ENCODE measurements around the gene PRRT4.

PRRT4 gene

DNA sequence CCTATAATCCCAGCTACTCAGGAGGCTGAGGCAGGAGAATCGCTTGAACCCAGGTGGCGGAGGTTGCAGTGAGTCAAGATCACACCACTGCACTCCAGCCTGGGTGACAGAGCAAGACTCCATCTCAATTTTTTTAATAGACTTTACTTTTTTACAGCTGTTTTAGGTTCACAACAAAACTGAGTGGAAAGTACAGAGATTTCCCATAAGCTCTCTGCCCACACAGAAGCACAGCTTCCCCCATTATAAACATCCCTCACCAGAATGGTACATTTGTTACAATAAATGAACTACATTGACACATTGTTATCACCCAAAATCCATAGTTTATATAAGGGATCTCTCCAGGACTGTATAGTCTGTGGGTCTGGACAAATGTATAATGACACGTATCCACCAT, 14.6 kb upstream of the PRRT4 start:
- in situ Hi-C loops (cut with MboI; ENCODE audit: low sequenced_read_pairs) = no loop called here

DNA sequence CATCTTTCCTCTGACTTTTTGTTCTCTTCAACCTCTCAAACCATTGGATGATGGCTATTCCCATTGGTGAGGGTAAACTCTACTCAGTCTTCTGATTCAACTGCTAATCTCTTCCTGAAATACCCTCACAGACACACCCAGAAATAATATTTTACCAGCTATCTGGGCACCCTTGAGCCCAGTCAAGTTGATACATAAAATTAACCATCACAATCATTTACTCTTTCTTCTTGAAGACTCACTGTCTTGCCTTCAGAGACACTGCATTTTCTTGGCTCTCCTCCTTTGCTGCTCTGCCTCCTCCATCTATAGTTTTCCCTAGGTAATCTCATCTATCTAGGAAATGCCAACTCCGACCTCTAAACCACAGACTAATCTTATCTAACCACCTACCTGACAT, 12.6 kb upstream of the PRRT4 start:
- in situ Hi-C loops (cut with MboI; ENCODE audit: low sequenced_read_pairs) = no loop called here

GRCh38 chr7:128373606-128374005, 12.1 kb upstream of the PRRT4 start:
- in situ Hi-C loops (cut with MboI; ENCODE audit: low sequenced_read_pairs) = no loop called here

DNA sequence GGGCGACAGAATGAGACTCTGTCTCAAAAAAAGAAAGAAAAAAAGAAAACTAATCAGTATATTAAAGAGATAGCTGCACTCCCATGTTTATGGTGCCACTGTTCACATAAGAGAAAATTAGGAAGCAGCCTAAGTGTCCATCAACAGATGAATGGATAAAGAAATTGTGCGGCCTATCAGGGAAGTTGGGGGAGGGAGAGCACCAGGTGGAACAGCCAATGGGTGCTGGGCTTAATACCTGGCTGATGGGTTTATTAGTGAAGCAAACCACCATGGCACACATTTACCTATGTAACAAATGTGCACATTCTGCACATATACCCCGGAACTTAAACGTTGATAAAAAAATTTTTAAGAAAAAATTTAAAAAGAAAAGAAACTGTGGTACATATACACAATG, 9.0 kb upstream of the PRRT4 start:
- in situ Hi-C loops (cut with MboI; ENCODE audit: low sequenced_read_pairs) = no loop called here

DNA sequence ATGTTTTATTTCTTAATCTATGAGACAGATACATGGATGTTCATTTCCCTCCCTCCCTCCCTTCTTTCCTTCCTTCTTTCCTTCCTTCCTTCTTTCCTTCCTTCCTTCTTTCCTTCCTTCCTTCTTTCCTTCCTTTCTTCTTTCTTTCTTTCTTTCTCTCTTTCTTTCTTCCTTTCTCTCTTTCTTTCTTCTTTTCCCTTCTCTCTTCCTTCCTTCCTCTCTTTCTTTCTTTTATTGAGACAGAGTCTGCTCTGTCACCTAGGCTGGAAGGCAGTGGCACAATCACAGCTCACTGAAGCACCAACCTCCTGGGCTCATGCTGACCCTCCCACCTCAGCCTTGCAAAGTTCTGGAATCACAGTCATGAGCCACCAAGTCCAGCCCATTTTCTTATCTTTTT, 5.5 kb upstream of the PRRT4 start:
- in situ Hi-C loops (cut with MboI; ENCODE audit: low sequenced_read_pairs) = no loop called here

DNA sequence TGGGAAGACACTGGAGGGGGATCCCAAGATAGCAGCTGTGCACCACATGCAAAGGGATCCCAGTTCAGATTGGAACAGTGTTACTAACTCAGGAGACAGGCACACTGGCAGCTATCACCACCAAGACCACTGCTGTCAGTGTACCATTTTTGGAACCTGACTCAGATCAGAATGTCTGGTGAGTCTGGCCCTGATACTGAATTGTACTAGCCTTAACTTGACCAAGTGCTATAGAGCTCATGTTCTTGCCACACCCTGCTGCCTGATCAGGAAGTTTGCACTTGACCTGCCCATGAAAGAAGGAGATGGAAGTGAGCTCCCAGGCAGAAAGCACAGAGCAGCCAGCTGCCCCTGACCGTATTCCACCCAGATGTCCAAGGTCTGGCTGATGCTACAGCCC, 4.8 kb upstream of the PRRT4 start:
- in situ Hi-C loops (cut with MboI; ENCODE audit: low sequenced_read_pairs) = no loop called here

DNA sequence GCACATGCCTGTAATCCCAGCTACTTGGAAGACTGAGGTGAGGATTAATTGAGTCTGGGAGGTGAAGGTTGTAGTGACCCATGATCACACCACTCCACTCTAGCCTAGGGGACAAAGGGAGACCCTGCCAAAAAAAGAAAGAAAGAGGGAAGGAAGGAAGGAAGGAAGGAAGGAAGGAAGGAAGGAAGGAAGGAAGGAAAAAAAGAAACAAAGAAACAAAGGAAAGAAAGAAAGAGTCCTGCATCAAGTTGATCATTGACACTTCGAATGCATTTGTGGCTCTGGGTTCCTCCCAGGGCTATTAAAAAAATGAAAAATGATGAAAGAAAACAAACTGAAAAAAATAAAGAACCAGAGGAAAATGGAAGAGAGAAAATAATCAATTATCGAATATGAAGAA, 3.9 kb upstream of the PRRT4 start:
- in situ Hi-C loops (cut with MboI; ENCODE audit: low sequenced_read_pairs) = no loop called here

DNA sequence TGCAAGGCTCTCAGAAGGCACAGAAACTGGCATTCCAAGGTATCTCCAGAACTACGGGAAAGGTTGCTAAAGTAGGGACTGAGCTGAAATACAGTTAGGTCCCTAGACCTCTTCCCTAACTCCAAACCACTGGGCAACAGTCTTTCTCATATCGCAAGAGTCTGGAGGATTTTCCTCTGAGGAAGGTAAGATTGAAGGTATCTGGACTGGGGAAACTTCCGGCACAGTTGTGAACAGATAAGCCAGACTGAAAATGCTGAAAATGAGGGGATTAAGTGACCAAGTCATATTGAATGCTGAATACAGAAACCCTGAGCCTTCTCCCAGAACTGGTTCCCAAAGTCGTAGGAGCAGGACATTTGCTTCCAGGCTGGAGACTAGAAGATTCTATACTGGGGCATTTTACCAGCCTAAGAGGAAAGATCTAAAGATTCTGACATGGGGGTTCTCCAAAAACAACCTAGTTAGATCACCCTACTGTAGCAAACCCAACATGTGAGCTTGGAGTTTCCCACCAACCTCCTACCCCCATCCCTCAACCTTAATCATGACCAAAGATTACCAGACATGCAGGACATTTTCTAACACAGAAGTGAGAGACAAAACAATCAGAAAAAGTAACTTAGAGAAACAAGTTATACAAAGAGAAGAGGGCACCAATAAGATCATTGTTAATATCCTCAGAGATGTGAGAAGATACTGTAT, 2.8 kb upstream of the PRRT4 start:
- in situ Hi-C loops (cut with MboI; ENCODE audit: low sequenced_read_pairs) = no loop called here

DNA sequence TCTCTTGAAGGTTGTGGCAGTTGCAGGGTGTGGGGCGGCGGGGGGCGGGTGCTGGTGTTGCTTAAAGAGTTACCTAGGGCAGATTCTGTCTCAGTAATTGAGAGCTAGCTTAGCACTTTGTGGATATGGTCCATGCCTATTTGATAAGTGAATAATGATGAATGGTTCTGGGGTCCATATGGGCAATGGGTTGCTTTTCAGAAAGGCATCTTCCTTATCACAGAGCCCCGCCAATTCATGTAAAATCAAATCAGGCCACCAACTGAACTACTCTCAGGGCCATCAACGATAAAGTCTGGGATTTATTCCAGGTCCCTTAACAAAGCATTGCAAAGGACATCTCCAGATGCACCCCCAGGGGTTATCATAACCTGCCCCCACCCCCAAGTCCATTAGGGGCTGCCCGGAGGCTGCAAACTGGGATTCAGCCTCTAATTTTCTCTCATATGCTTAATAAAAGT, 1.8 kb upstream of the PRRT4 start:
- in situ Hi-C loops (cut with MboI; ENCODE audit: low sequenced_read_pairs) = no loop called here

DNA sequence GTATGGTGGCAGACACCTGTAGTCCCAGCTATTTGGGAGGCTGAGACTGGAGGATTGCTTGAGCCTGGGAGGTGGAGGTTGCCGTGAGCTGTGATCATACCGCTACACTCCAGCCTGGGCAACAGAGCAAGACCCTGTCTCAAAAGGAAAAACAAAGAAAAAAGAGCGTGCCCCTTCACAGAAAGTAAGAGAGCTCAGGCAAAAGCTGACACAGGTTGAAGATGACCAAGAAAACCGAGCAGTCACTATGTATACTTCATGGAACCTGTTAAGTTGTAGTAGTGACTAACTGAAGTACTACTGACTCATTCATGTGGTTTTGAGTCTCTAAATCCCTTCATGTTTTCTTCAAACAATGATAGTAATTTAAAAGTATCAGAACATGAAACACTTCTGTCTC, 1.2 kb upstream of the PRRT4 start:
- in situ Hi-C loops (cut with MboI; ENCODE audit: low sequenced_read_pairs) = no loop called here

DNA sequence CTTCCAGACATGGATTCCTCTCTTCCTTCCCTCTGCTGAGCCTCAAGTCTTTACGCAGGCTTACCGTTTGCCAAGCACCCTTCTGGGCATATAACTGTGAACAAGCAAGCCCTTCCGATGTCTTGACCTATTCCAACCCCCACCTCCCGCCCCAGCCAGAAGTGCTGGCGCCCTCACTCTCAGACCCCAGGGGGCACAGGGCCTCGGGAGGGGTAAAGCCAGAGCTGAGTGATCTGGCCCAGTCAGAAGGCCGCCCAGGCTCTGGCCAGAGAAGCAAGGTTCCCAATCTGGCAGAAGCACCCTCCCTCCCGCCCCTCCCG, 1.2 kb downstream of the PRRT4 start:
- in situ Hi-C loops (cut with MboI; ENCODE audit: low sequenced_read_pairs) = no loop called here

GRCh38 chr7:128359939-128360338, 1.6 kb downstream of the PRRT4 start:
- in situ Hi-C loops (cut with MboI; ENCODE audit: low sequenced_read_pairs) = no loop called here

GRCh38 chr7:128359336-128359735, 2.2 kb downstream of the PRRT4 start:
- in situ Hi-C loops (cut with MboI; ENCODE audit: low sequenced_read_pairs) = no loop called here

GRCh38 chr7:128358233-128358632, 3.3 kb downstream of the PRRT4 start:
- in situ Hi-C loops (cut with MboI; ENCODE audit: low sequenced_read_pairs) = no loop called here

GRCh38 chr7:128357217-128357613, 4.3 kb downstream of the PRRT4 start:
- in situ Hi-C loops (cut with MboI; ENCODE audit: low sequenced_read_pairs) = no loop called here

DNA sequence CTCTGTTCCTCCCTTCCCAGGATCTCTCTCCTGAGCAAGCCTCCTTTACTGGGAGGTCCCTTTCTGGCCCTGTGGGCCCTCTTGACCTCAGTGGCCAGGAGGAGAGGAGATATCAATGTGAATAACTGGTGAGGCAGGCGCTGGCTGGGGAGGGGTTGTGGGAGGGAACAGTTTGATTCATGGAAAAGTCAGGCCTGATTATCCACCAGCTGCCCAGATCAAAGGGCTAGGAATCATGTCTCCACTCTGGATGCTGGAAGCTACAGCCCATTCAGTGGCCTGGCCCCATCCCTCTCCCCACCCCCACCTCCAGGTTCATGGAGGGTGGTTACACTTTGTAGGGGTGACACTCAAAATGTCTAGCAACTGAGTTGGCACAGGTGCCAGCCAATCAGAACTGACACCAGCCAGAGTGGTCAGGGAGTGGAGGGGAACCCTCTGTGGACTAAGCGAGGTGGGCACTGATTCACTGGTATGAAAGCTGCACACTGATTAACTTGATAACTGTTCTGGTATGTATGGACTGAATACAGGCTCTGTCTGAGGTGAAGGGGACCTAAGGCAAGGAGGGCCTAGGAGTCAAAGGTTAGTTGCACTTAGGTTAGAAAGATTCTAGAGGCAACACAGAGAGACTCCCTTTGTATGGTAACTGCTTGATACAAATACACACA, 4.8 kb downstream of the PRRT4 start:
- in situ Hi-C loops (cut with MboI; ENCODE audit: low sequenced_read_pairs) = no loop called here

- in situ Hi-C loops (cut with MboI; ENCODE audit: low sequenced_read_pairs) = no loop called here
Measured at GRCh38 chr7:128353610-128354009, 7.9 kb downstream of the PRRT4 start.

GRCh38 chr7:128353189-128353588, 8.3 kb downstream of the PRRT4 start:
- in situ Hi-C loops (cut with MboI; ENCODE audit: low sequenced_read_pairs) = no loop called here

DNA sequence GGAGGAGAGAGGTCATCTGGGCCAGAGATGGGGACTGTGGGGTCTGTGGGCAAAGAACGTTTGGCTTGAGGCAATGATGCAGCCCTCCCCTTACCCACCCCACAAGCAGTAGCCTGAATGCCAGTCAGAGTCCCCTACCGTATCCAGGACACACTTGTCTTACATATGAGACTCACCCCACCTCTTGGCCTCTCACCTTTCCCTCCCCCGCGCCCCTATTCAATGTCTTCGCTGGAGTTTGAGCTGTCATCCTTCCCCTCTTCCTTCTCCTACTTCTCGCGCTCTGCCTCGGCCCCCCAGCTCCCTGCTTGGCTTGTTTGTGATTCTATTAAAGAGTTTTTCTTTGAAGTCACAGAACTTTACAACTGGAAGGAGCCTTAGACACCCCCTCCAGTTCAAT, 8.9 kb downstream of the PRRT4 start:
- in situ Hi-C loops (cut with MboI; ENCODE audit: low sequenced_read_pairs) = no loop called here

GRCh38 chr7:128352153-128352537, 9.3 kb downstream of the PRRT4 start:
- in situ Hi-C loops (cut with MboI; ENCODE audit: low sequenced_read_pairs) = no loop called here

DNA sequence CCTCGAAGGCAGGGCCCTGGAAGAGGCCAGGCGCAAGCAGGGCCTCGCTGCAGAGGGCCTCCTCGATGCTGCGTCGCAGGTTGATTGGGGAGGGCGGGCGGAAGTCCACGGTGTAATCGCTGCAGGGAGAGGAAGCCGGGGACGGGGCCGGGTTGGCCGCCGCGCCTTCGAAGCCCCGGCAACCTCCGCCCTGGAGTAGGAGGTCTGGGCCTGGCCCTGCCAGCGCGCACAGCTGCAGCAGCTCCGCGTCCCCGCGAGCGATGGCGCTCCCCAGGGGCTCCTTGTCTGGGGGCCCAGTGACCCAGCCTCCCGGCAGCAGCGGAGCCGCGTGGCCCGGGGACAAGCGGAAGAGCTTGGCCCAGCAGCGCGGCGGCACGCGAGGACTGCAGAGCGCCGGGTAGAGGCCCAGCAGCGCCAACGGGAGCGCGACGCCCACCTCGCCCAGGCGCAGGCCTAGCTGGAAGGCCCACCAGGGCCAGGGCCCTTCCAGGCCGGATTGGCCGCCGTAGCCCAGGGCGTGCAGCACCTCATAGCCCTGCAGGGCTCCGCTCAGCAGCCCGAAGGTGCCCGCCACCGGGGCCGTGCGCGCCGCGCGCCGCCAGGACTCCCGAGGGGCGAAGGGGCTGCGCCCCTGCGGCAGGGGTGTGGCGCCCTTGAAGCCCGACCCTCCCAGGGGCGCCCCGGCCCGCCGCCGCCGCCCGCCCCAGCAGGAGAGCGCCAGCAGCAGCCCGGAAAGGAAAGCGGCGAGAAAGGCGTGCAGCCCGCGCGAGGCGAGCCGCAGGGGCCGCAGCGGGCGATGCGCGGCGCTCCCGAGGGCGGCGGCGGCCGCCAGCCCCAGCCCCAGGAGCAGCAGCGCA, 10.0 kb downstream of the PRRT4 start:
- in situ Hi-C loops (cut with MboI; ENCODE audit: low sequenced_read_pairs) = no loop called here

DNA sequence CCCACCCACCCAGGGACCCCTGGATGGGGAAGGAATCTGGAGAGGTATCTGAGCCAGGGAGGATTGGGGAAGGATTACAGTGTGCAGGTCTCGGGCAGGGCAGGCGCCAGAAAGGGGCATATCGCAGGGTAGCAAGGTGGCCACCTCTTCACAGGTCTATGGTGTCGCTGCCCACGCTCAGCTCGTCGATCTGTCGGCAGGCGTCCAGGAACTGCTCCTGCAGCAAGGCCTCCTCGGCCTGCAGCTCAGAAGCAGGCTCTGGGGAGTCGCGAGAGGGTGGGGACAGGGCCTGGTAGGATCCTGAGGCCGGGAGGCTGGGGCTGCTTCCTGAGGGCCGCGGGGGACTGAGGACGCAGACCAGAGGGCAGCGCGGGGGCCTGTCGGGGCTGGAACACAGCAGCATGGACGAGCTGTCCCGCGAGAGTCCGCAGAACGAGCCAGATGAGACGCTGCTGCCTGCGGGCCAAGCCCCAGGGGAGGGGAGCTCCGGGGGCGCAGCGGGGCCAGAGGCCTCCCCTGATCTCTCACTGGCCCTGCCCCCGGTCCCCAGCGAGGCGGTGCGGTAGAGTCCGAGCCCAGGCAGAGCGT, 10.7 kb downstream of the PRRT4 start:
- in situ Hi-C loops (cut with MboI; ENCODE audit: low sequenced_read_pairs) = no loop called here

All from HL-60/S4 (cell line).